ENCODE measurements around the gene CELA2B.

DNA sequence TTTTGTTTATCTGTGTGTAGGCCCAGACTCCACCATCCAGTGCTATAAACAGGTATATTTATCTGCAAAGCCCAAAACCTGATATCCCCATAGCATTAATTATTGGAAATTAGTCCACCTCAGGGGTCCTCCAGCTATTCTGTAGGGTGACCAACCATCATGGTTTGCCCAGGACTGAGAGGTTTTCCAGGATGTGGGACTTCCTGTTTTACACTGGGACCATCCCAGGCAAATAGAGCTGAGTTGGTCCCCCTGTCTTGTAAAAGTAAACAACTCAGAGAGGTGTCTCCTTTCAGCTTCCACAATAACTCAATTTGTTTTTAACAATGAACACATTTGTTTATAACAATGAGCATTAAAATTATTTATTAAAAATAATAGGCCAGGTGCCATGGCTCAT, 7.8 kb upstream of the CELA2B start:
- TF ChIP-seq, protein P1, sequence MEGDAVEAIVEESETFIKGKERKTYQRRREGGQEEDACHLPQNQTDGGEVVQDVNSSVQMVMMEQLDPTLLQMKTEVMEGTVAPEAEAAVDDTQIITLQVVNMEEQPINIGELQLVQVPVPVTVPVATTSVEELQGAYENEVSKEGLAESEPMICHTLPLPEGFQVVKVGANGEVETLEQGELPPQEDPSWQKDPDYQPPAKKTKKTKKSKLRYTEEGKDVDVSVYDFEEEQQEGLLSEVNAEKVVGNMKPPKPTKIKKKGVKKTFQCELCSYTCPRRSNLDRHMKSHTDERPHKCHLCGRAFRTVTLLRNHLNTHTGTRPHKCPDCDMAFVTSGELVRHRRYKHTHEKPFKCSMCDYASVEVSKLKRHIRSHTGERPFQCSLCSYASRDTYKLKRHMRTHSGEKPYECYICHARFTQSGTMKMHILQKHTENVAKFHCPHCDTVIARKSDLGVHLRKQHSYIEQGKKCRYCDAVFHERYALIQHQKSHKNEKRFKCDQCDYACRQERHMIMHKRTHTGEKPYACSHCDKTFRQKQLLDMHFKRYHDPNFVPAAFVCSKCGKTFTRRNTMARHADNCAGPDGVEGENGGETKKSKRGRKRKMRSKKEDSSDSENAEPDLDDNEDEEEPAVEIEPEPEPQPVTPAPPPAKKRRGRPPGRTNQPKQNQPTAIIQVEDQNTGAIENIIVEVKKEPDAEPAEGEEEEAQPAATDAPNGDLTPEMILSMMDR (IDR thresholded peaks at IDR 0.05), result no peak
- no peak for TF ChIP-seq POLR2A (IDR thresholded peaks at IDR 0.05)

All from breast epithelium (tissue), 3 donors.